GM12891 (cell line): ENCODE data around the gene GJD3.

Experiments used
- PAX5 ChIP-seq: IDR thresholded peaks from 2 replicates; pipeline ENCODE4 v1.6.1; 2011; ENCODE audit warnings: low read length, moderate library complexity, mild to moderate bottlenecking; ENCODE audit not compliant: insufficient read depth, severe bottlenecking
- POLR2A ChIP-seq: IDR thresholded peaks from 2 replicates; pipeline ENCODE4 v1.6.1; 2011; ENCODE audit warnings: low read depth, low read length, control low read depth
- POLR2AphosphoS5 ChIP-seq: IDR thresholded peaks from 2 replicates; pipeline ENCODE4 v1.6.1; 2011; ENCODE audit warnings: low read depth, low read length, control low read depth
- POU2F2 ChIP-seq: IDR thresholded peaks from 2 replicates; pipeline ENCODE4 v1.6.1; 2011; ENCODE audit warnings: low read depth, mild to moderate bottlenecking, control low read depth, low read length, moderate library complexity
- SPI1 ChIP-seq: IDR thresholded peaks from 2 replicates; pipeline ENCODE4 v1.6.1; 2011; ENCODE audit warnings: low read depth, low read length, control low read depth
- TAF1 ChIP-seq: IDR thresholded peaks from 2 replicates; pipeline ENCODE4 v1.6.1; 2011; ENCODE audit warnings: low read depth, low read length, control low read depth

- TF ChIP-seq POLR2A (no peak), TAF1 (no peak), POLR2AphosphoS5 (no peak), SPI1 (no peak), POU2F2 (no peak), PAX5 (no peak)
Observed at GRCh38 chr17:40354221-40355122, 10.1 kb downstream of the GJD3 start.
